ENCODE results near the gene SOX6. TPM values are rescaled to one million over a fixed set of nuclear protein-coding genes. Genes with fewer than 3 reads are reported as not detected.

The SOX6 gene
- total and polyA plus RNA-seq, 2 of the 13 experiments (the other 11 are each of a cell fraction or from before 2014, with no cell fraction given): 2.6 to 11.2 TPM

GRCh38 chr11:15963266-15963665, 393.1 kb downstream of the SOX6 start:
- H3K4me3 ChIP-seq (replicated peaks in 1 of 3; ENCODE audit: insufficient read depth in 1 of 3, low read depth in 2 of 3, low read length in 3 of 3): no peak overlapping the region
- H3K9me3 ChIP-seq (ENCODE audit: low read length): no peaks in the 10 kb centered on the region
- BruUV-seq (replicated peaks): no TSS peak
- ATAC-seq (no peak; the same call in 2 of the 3 replicates), DNase-seq (ENCODE audit: low spot score) (no peak), FAIRE-seq (no peak)
- no peaks in the 10 kb centered on the region for H3K36me3 ChIP-seq (replicated peaks in 1 of 2; ENCODE audit: control insufficient read depth in 1 of 2, insufficient read depth in 2 of 2, low read length in 2 of 2)
- H3K9ac ChIP-seq (ENCODE audit: insufficient read depth, low read depth, low read length): no peak overlapping the region
- no peaks in the 10 kb centered on the region for H4K20me1 ChIP-seq (ENCODE audit: insufficient read depth, low read length)
- H2AFZ ChIP-seq (ENCODE audit: low read length): no peak overlapping the region
- no peak overlapping the region for H3K4me2 ChIP-seq (ENCODE audit: low read depth, low read length)
- ChIA-PET CTCF (ENCODE audit: low intra/inter-chr PET ratio, low total read pairs) (no interaction called here), POLR2A (no interaction called here)
- no CpG with 5 or more reads among the region's 1 CpG for WGBS (ENCODE audit: low lambda C conversion rate)
- H3K79me2 ChIP-seq (ENCODE audit: insufficient read depth, low read length): no peaks in the 10 kb centered on the region
- intact Hi-C loops (cut with micrococcal nuclease; ENCODE audit: unreplicated experiment): no loop called here
- H3K27ac ChIP-seq (ENCODE audit: extremely low read length, insufficient read depth, low read length): no peak overlapping the region
- 0 out of 2 replicates have a peak, but pooled peaks cover 5% of the 10 kb centered on the region for H3K4me1 ChIP-seq (ENCODE audit: insufficient read depth, low read length)
- in situ Hi-C loops (cut with HindIII; ENCODE audit: extremely low pct_ligation_motif_present, low pct_unique_long_range_greater_than_20kb): no loop called here
- no peaks in the 10 kb centered on the region for H3K27me3 ChIP-seq (ENCODE audit: control insufficient read depth in 1 of 2, insufficient read depth in 2 of 2, low read length in 2 of 2)
- TF ChIP-seq ZNF746 (CRISPR knock-in tag; IDR thresholded peaks at IDR 0.05) (no peak), ELF1 (CRISPR knock-in tag; IDR thresholded peaks at IDR 0.05) (no peak), HOXA7 (CRISPR knock-in tag; IDR thresholded peaks at IDR 0.05) (no peak), BRCA1 (CRISPR knock-in tag; IDR thresholded peaks at IDR 0.05) (no peak), FOXA3 (CRISPR knock-in tag; IDR thresholded peaks at IDR 0.05) (no peak), ZNF180 (CRISPR knock-in tag; IDR thresholded peaks at IDR 0.05; ENCODE audit: borderline replicate concordance, low read depth) (no peak)
- TF ChIP-seq, protein P1, sequence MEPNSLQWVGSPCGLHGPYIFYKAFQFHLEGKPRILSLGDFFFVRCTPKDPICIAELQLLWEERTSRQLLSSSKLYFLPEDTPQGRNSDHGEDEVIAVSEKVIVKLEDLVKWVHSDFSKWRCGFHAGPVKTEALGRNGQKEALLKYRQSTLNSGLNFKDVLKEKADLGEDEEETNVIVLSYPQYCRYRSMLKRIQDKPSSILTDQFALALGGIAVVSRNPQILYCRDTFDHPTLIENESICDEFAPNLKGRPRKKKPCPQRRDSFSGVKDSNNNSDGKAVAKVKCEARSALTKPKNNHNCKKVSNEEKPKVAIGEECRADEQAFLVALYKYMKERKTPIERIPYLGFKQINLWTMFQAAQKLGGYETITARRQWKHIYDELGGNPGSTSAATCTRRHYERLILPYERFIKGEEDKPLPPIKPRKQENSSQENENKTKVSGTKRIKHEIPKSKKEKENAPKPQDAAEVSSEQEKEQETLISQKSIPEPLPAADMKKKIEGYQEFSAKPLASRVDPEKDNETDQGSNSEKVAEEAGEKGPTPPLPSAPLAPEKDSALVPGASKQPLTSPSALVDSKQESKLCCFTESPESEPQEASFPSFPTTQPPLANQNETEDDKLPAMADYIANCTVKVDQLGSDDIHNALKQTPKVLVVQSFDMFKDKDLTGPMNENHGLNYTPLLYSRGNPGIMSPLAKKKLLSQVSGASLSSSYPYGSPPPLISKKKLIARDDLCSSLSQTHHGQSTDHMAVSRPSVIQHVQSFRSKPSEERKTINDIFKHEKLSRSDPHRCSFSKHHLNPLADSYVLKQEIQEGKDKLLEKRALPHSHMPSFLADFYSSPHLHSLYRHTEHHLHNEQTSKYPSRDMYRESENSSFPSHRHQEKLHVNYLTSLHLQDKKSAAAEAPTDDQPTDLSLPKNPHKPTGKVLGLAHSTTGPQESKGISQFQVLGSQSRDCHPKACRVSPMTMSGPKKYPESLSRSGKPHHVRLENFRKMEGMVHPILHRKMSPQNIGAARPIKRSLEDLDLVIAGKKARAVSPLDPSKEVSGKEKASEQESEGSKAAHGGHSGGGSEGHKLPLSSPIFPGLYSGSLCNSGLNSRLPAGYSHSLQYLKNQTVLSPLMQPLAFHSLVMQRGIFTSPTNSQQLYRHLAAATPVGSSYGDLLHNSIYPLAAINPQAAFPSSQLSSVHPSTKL (CRISPR knock-in tag; IDR thresholded peaks at IDR 0.05): no peak
